Endothelial cell of umbilical vein (primary cell): ENCODE measurements around the gene CORO2B.

ENCODE experiments used
- EZH2 ChIP-seq: IDR thresholded peaks from 2 replicates; pipeline ENCODE4 v1.6.1; 2012; ENCODE audit warnings: borderline replicate concordance, low read depth, mild to moderate bottlenecking, moderate library complexity, low read length, inconsistent platforms; ENCODE audit not compliant: severe bottlenecking
- JUN ChIP-seq: IDR thresholded peaks from 2 replicates; pipeline ENCODE4 v1.6.1; 2011; ENCODE audit warnings: borderline replicate concordance, low read depth; ENCODE audit not compliant: insufficient read length, insufficient read depth
- MYC ChIP-seq: IDR thresholded peaks from one replicate; pipeline ENCODE4 v1.6.1; 2011; ENCODE audit warnings: mild to moderate bottlenecking, low read depth, low read length
- POLR2A ChIP-seq: IDR thresholded peaks from 2 replicates; pipeline ENCODE4 v1.6.1; 2012; ENCODE audit warnings: low read depth, mild to moderate bottlenecking, control low read depth, low read length
- POLR2AphosphoS5 ChIP-seq: IDR thresholded peaks from 2 replicates; pipeline ENCODE4 v1.6.1; 2012; ENCODE audit warnings: low read depth, mild to moderate bottlenecking, control low read depth, low read length, moderate library complexity; ENCODE audit not compliant: insufficient read depth
- TF ChIP-seq, protein P1 (sequence below), 2 donors: IDR thresholded peaks; 1 replicate in 1 of 2; 2 replicates in 1 of 2; pipeline ENCODE4 v1.5.1; 2011; ENCODE audit warnings: low read length in 2 of 2, mild to moderate bottlenecking in 2 of 2, moderate library complexity in 2 of 2, control low read depth in 1 of 2, inconsistent platforms in 1 of 2, low read depth in 1 of 2; ENCODE audit not compliant: insufficient read depth in 1 of 2; ENCODE audit errors: extremely low read depth in 1 of 2
- TF ChIP-seq, protein P2 (sequence below): IDR thresholded peaks from 2 replicates; pipeline ENCODE4 v1.6.1; 2011; ENCODE audit not compliant: insufficient read depth, insufficient read length

DNA sequence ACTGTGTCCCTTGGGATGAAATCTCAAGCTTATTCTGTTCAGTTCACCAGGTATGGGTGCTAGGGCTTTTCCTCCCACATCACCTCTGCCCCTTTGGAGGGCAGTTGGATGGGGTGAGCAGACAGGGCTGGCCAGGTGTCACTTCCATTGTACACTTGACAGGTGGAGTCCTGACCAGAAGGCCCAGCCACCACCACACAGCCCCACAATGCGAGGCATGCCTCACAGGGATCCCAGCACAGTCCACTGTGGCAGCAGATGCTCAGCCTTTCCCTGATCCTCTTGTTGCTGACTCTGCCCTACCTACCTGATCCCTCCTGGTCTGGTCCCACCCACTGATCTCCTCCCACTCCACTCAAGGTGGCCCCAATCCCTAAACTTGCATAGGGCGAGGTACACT, 153.7 kb downstream of the CORO2B start:
- TF ChIP-seq POLR2A (no peak), POLR2AphosphoS5 (no peak), EZH2 (no peak), JUN (no peak), MYC (no peak)
- TF ChIP-seq, protein P1, sequence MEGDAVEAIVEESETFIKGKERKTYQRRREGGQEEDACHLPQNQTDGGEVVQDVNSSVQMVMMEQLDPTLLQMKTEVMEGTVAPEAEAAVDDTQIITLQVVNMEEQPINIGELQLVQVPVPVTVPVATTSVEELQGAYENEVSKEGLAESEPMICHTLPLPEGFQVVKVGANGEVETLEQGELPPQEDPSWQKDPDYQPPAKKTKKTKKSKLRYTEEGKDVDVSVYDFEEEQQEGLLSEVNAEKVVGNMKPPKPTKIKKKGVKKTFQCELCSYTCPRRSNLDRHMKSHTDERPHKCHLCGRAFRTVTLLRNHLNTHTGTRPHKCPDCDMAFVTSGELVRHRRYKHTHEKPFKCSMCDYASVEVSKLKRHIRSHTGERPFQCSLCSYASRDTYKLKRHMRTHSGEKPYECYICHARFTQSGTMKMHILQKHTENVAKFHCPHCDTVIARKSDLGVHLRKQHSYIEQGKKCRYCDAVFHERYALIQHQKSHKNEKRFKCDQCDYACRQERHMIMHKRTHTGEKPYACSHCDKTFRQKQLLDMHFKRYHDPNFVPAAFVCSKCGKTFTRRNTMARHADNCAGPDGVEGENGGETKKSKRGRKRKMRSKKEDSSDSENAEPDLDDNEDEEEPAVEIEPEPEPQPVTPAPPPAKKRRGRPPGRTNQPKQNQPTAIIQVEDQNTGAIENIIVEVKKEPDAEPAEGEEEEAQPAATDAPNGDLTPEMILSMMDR (IDR thresholded peaks at IDR 0.05; ENCODE audit: extremely low read depth in 1 of 2, insufficient read depth in 1 of 2, low read depth in 1 of 2, low read length in 2 of 2): no peak
- TF ChIP-seq, protein P2, sequence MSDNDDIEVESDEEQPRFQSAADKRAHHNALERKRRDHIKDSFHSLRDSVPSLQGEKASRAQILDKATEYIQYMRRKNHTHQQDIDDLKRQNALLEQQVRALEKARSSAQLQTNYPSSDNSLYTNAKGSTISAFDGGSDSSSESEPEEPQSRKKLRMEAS: no peak
